KOPT-K1 (cell line): ENCODE measurements around the gene MOGAT3.

Experiments used
- H3K27ac ChIP-seq: fragments of 200-600 bp; sonication (generic); 2 replicates; pipeline ENCODE4 v1.5.1; 2016; ENCODE audit warnings: antibody characterized with exemption, mild to moderate bottlenecking, low read depth, low read length; ENCODE audit not compliant: poor library complexity, severe bottlenecking
- H3K36me3 ChIP-seq: fragments of 200-600 bp; sonication (generic); 2 replicates; pipeline ENCODE4 v1.5.1; 2017; ENCODE audit warnings: antibody characterized with exemption, mild to moderate bottlenecking, low read length, moderate library complexity; ENCODE audit not compliant: insufficient read depth
- H3K9me3 ChIP-seq: fragments of 200-600 bp; sonication (generic); 2 replicates; pipeline ENCODE4 v1.5.1; 2017; ENCODE audit warnings: antibody characterized with exemption, low read length, mild to moderate bottlenecking; ENCODE audit not compliant: insufficient read depth, poor library complexity, severe bottlenecking

The MOGAT3 gene

DNA sequence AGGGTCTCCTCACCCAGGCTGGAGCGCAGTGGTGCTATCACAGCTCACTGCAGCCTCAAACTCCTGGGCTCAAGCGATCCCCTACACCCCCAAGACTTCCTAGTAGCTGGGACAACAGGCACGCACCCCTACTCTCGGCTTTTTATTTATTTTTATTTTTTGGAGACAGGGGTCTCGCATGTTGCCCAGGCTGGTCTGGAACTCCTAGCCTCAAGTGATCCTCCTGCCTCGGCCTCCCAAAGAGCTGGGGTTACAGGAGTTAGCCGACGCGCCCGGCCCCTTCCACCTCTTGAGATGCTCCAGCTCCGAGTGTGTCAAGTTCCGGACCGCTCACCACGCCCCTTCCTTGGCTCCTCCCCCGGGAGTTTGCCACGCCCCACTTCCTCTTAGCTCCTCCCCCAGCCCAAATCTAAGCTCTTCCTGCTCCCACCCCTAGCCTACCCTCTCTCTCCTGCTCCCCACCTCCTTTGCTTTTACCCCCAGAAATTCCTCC is 27.0 kb downstream of the MOGAT3 start:
- Histone ChIP-seq H3K36me3 (no peaks in the 10 kb centered on the region), H3K27ac (no peak overlapping the region), H3K9me3 (no peaks in the 10 kb centered on the region)

DNA sequence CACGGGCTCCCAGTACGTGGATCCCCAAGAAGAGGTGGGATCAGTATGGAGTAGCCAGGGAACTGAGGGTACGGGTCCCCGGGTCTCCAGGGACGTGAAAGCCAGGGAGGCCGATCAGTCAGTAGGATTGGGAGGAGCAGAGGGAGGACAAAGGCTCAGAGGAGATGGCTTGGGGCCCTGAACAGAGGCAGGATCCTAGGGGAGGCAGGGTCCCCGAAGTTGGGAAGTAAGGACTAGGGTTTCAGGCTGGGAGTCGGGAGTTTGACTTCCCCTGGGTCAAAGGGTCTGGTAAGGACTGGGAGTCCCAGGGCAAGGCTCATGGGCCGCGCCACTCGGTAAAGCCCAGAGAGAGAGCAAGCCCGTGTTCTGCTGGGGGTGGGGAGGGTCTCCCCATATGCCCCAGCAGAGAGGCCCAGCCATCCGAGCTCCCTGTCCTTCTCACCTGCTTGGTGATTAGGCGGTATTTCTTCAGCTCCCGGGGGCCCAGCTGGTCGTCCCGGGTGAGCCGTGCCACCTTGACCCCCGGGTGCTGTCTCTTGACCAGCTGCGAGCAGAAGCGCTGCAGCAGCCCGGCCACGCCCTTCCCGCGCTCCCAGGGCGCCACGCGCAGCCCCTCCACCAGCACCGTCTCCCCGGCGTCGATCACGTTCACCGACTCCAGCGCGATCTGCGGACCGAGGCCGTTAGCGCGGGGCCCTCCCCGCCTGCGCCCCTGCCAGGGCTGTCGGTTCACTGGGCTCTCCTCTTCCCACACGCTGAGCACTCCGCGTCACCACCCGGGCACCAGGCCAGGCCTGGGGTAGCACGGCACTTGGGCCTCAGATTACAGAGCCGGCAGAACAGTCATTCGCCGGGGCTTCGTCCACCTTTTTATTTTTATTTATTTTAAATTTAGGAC is 27.7 kb downstream of the MOGAT3 start:
- H3K27ac ChIP-seq = no peak overlapping the region
- no peaks in the 10 kb centered on the region for H3K9me3 ChIP-seq
- no peaks in the 10 kb centered on the region for H3K36me3 ChIP-seq

DNA sequence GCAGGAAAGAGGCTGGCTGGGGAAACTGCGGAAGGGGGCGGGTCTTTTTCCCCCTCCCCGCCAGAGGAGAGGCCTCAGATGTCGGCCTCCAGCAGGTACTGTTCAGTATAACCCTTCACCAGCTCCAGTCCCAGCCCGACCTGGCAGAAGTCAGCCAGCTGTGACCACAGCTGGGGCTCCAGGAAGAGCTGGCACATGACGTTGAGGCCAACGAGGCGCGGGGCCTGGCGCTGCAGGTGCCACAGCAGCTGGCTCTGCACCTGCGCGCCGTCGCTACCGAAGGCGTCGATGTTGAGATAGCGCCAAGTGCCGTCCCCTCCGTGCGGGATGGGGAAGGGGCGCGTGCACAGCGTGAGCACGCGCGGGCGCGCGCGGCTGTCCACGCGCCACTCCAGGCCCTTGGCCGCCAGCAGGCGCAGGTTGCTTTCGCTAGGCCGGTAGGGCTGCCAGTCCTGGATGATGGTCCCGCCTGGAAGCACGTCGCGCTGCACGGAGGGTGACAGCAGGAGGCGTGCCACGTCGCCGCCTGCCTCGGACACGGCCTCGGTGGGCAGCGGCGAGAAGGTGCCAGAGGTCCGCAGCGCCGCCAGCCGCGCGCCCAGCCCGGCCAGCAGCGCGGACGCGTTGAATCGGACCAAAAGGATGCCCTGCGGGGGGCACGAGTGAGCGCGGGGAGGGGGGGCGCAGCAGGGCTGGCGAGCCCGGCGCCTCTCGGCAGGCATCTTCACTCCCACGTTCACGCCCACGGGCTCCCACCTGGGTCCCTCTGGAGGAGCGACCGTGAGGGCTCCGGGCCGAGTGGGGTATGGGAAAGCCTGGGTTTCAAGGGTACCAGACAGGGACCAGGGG is 28.6 kb downstream of the MOGAT3 start:
- no peak overlapping the region for H3K27ac ChIP-seq
- no peaks in the 10 kb centered on the region for H3K36me3 ChIP-seq
- H3K9me3 ChIP-seq = no peaks in the 10 kb centered on the region

DNA sequence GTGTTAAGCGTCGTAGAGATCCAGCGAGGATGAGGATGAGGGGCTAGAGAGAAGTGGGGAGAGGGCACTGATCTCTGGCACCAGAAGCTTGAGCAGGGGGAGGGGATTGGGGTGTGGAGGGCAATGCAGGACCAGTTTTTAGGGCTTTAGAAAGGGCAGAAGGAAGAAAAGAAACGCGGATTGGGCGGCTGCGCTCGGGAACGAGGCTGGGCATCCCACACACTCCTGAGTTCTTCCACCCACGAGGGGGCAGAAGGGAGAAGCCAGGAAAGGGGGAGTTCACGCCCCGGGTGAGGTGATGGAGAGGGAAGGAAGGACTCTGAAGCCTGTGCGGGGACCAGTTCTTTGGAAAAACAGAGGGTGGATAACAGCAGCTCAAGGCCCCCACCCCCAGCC is 29.4 kb downstream of the MOGAT3 start:
- no peaks in the 10 kb centered on the region for H3K36me3 ChIP-seq
- no peak overlapping the region for H3K27ac ChIP-seq
- H3K9me3 ChIP-seq = no peaks in the 10 kb centered on the region

DNA sequence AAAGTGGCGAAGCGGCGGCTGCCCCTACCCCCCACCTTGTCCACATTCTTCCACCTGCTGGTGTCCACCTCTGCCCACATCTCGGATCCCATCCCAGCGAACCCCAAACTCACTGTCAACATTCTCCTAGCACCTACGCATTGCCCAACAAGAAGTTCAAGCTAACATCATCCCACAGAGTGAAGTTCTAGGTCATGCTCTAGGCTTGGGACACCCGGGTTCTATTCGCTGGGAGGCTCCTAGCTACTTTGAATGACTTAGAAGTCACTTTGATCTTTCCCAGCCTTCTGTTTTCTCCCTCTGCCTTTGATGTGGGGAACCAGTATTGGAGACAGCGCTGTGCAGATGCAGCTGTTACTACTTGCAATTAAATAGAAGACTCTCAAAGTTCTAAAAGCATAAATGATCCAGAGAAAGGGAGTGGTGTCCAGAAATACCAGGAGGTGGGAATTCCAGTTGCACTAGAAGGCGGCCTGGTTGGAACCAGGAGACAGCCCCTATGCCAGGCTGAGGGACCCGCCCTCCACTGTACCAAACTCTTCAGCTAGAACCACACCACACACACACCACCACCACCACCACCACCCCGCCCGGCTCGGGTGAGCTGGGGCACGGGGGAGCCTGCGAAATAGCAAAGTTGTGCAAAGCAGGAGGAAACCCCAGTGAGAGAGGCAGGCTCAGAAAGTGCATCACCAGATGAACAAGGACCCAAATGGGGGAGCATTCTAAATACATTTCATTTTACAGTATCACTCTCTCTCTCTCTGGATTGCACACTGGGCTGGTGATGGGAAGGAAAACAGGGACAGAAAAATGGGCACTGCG is 30.0 kb downstream of the MOGAT3 start:
- Histone ChIP-seq H3K27ac (no peak overlapping the region), H3K9me3 (no peaks in the 10 kb centered on the region), H3K36me3 (no peaks in the 10 kb centered on the region)

DNA sequence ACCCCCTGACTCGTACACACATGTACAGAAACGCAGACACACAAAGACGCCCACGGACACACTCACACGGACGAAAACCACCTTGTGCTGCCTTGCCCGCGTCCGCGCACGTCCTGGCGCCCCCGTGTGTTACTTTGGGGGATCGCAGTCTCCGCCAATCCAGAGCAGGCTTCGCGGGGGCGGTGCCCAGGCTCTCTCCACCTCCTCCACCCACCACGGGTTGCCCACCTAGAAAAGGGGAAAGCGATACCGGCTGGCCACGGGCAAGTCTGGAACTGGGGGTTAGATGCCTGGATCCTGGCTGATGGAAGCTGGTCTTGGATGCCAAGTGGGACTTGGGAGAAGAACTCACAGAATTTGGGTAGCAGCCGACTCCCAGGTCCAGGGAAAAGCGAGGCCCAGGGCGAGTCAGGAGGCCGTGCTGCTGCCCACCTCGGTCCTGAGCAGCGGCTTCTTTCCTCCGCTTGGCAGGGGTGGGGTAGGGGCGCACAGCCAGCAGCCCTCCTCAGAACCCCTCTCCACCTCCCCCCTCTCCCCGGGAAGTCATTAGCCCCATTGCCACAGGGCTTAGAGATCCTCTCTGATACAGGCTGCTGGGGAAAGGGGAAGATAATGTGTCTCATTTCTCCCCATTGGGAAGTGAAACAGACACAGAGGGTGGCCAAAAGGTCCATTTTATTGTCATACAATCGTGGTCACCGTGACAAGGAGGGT is 30.8 kb downstream of the MOGAT3 start:
- no peak overlapping the region for H3K27ac ChIP-seq
- H3K9me3 ChIP-seq = no peaks in the 10 kb centered on the region

DNA sequence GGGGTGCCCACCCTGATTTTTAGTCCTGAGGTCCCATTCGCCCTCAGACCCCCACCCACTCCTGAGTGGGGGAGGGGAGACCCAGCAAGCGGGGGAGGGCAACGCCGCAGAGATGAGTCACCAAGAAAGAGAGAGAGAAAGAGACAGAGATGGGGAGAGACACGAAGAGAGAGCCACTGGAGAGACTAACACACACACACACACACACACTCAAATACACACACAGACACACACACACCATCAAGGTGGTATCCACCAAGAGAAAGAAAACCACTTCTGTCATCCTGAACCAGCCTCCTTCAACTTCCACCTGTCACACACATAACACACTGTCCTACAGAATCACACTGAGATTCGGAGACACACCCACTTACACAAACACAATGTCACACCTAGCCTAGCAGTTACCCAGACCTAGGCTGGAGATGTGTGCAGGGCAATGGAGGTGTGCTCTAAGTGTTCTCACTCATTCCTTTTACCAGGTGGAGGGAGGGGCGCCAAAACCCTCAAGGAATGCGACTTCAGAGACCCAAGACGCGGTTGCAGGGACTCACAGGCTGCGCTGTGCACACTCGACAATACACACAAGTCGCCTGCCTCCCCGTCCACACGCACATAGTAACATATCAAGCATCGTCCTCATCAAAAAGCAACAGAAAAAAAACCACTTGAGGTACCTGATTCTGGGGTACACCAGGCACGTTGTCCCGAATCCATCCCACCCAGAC is 31.6 kb downstream of the MOGAT3 start:
- Histone ChIP-seq H3K9me3 (no peaks in the 10 kb centered on the region), H3K27ac (no peak overlapping the region), H3K36me3 (no peaks in the 10 kb centered on the region)

More for the DNA sequence above, 30.8 kb downstream of the MOGAT3 start:
- no peaks in the 10 kb centered on the region for H3K36me3 ChIP-seq

DNA sequence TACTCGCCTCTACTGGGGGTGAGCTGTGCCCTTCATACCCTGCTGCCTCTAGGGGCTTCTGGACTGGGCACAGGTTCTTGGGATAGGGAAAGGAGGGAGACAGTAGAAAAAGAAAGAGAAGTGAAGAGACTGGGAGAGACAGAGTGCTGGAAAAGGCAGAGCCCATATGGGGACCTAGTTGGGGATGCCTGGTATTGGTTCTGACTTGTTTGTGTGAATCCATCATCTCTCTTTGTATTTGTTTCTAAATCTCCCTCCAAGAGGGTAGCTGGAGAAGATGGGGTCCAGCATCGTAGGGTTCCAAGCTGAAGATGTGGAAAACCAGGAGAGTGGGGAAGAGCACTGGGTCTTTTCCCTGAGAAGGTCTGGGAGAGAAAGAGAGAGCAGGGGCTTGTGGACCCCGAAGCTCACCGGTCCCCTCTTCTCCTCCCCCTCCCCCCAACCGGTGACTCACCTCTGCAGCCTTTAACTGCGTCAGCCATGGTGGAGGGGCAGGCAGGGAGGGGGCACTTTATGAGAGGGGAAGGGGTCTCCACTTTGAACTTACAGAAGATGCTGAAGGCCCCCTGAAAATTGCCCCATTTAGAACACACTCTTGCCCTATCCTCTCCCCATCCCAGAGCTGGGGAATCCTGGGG is 32.3 kb downstream of the MOGAT3 start:
- Histone ChIP-seq H3K27ac (no peak overlapping the region), H3K9me3 (no peaks in the 10 kb centered on the region)

DNA sequence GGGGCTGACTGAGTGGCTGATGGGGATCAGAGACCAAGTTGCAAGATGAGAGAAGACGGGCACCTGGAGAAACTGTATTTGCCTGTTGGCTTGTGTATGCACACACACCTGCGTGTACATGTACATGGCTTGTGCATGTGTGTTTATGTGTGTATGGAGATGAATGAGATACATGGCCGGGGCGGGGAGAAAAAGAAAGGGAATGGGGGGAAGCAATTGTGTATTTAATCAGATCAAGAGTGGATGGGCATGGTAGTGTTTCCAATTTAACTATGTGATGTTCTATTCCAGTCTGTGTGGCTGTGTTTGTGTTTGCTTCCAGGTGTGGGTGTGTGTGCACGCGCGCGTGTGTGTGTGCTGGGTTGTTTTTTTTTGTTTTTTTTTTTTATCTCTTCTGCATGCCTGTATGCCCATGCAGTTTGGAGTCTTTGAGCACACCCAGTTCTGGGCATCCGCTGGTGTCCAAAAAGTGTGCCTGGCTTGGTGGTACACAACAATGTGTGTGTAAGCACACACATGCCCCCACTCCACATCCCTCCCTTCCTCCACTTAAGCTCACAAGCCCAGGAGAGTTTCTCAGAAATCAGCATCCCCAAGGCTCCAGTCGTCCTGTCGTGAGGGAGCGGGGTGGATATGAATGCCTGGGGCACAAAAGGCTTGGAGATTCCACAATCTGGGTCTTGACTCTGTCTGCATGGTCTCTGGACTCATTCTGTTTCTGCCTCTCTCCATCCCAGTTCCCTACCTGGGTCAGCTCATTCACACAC is 33.0 kb downstream of the MOGAT3 start:
- Histone ChIP-seq H3K36me3 (no peaks in the 10 kb centered on the region), H3K9me3 (no peaks in the 10 kb centered on the region), H3K27ac (no peak overlapping the region)

More for the DNA sequence above, 32.3 kb downstream of the MOGAT3 start:
- H3K36me3 ChIP-seq = no peaks in the 10 kb centered on the region

DNA sequence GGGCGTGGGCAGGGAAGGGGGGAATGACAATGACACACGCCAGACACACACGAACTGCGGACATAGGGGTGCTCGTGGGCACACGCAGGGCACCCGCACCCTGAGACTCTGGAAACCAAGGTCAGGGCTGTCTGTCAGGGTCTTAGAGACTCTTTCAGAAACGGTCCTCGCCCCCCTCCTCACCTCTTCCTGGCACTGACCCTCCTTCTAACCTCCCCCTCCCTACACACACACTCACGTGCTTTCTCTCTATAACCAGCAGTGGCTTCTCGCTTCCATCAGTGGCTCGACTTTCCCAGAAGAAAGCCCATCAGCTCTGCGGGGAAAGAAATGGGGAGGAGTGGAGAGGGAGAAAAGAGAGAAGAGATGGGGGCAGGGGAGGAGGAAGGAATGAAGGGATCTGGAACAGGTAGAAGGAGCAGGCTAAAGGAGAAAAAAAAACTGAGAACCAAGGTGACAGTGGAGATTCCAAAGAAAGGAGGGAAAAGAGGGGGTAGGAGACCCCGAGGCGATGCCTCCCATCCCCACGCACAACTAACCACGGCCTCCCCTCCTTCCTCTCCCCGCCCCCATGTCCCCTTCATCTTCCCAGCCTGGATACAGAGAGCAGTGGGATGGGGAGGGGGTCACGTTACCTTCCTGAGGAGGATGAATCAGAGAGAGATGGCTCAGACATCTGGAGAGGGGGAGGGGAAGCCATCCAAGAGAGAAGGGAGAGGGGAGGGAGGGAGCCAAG is 33.8 kb downstream of the MOGAT3 start:
- no peak overlapping the region for H3K27ac ChIP-seq
- no peaks in the 10 kb centered on the region for H3K36me3 ChIP-seq
- H3K9me3 ChIP-seq = no peaks in the 10 kb centered on the region

DNA sequence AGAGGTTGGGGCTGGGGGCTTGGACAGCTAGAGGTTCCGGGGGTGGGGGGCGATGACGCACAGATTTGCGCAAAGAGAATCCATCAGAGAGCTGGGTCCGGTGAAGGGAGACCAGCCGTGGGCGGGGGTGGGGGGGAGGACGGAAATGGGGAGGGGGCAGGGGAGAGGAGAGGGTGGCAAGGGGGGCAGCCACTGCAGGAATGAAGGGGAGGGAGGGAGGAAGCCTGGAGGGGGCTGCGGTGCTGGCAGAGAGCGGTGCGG is 34.3 kb downstream of the MOGAT3 start:
- Histone ChIP-seq H3K27ac (no peak overlapping the region), H3K9me3 (no peaks in the 10 kb centered on the region), H3K36me3 (no peaks in the 10 kb centered on the region)

DNA sequence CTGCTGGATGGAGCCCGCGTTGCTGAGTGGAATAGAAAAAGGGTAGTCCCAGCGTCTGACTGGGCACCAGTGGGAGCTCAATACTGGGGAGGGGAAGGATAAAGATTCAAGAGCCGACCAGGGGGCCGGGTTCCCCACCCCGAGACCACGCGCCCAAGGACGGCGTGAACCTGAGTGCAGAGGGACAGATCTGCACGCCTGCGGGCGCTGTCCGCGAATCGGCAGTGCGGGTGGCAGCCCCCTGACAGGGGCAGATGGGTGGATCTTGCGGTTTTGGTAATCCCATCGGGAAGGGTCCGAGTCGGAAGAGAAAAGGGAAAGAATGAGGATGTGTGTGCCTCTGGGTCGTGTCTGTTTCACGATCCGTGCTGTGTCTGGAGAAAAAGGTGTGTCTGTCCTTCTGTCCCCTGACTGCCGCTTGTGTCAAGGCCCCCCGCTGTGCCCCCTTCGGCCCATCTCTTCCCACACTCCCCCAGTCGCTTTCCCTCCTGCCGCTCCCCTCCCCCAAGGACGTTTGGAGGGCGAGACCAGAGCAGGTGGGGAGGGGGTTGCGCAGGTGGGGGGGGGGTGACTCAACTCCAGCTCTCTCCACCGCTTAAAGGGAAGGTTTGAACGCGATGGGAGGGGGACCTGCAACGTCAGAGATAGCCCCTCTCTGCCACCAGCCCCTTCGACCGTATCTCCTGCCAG is 34.7 kb downstream of the MOGAT3 start:
- no peak overlapping the region for H3K27ac ChIP-seq
- no peaks in the 10 kb centered on the region for H3K9me3 ChIP-seq

More for the DNA sequence above, 34.7 kb downstream of the MOGAT3 start:
- H3K36me3 ChIP-seq = no peaks in the 10 kb centered on the region
